GM23338 (cell line): ENCODE data around the gene FGFRL1. TPM values are rescaled to one million over a fixed set of nuclear protein-coding genes. Genes with fewer than 3 reads are reported as not detected.

Experiments used
- ATAC-seq: fragments of 200-7000 bp; cut with Tn5 transposase; 3 replicates; pipeline ENCODE4 v1.9.1; 2020
- DNase-seq: peaks from one replicate; pipeline ENCODE4 v3.0.0-alpha.2; 2015; ENCODE audit warnings: low spot score
- H2AFZ ChIP-seq: fragments of 200-600 bp; sonication (generic); 2 replicates; pipeline ENCODE4 v1.8.0; 2016; ENCODE audit warnings: antibody characterized with exemption, mild to moderate bottlenecking, moderate library complexity
- H3F3A ChIP-seq: fragments of 200-600 bp; sonication (generic); replicated peaks from 2 replicates; pipeline ENCODE4 v1.8.0; 2017; ENCODE audit warnings: antibody characterized with exemption, mixed run types, low read depth
- H3K27ac ChIP-seq: fragments of 200-600 bp; sonication (generic); 2 replicates; pipeline ENCODE4 v1.6.1; 2016; ENCODE audit warnings: low read depth
- H3K27me3 ChIP-seq: fragments of 200-600 bp; sonication (generic); 2 replicates; pipeline ENCODE4 v1.8.0; 2016; ENCODE audit warnings: mild to moderate bottlenecking, mixed run types, moderate library complexity; ENCODE audit not compliant: insufficient read depth
- H3K36me3 ChIP-seq: fragments of 200-600 bp; sonication (generic); 2 replicates; pipeline ENCODE4 v1.8.0; 2016; ENCODE audit warnings: mild to moderate bottlenecking; ENCODE audit not compliant: insufficient read depth
- H3K4me1 ChIP-seq: fragments of 200-600 bp; sonication (generic); 2 replicates; pipeline ENCODE4 v1.8.0; 2016; ENCODE audit warnings: mild to moderate bottlenecking, moderate library complexity; ENCODE audit not compliant: insufficient read depth
- H3K4me2 ChIP-seq: fragments of 200-600 bp; sonication (generic); 2 replicates; pipeline ENCODE4 v1.7.1; 2017; ENCODE audit warnings: mixed run types
- H3K4me3 ChIP-seq: fragments of 200-600 bp; sonication (generic); 2 replicates; pipeline ENCODE4 v1.6.1; 2016; ENCODE audit warnings: mixed run types
- H3K79me2 ChIP-seq: fragments of 200-600 bp; sonication (generic); replicated peaks from 2 replicates; pipeline ENCODE4 v1.8.0; 2017; ENCODE audit warnings: mild to moderate bottlenecking; ENCODE audit not compliant: insufficient read depth
- H3K9me2 ChIP-seq: fragments of 200-600 bp; sonication (generic); 2 replicates; pipeline ENCODE4 v1.8.0; 2017; ENCODE audit not compliant: insufficient read depth
- H4K20me1 ChIP-seq: fragments of 200-600 bp; sonication (generic); replicated peaks from 2 replicates; pipeline ENCODE4 v1.8.0; 2017; ENCODE audit warnings: mild to moderate bottlenecking; ENCODE audit not compliant: insufficient read depth
- H3K27ac Mint-ChIP-seq: 2 replicates; pipeline ENCODE4 v1.8.0; 2020; ENCODE audit warnings: inconsistent platforms, mild to moderate bottlenecking, moderate library complexity, mixed read lengths
- H3K27me3 Mint-ChIP-seq: 3 replicates; pipeline ENCODE4 v1.8.0; 2022; ENCODE audit warnings: low read depth, mild to moderate bottlenecking, moderate library complexity, mixed read lengths, inconsistent platforms; ENCODE audit not compliant: insufficient read depth, poor library complexity
- H3K36me3 Mint-ChIP-seq: 3 replicates; pipeline ENCODE4 v1.8.0; 2021; ENCODE audit warnings: low read depth, mild to moderate bottlenecking, inconsistent platforms, moderate library complexity, mixed read lengths
- H3K4me1 Mint-ChIP-seq: 3 replicates; pipeline ENCODE4 v1.8.0; 2020; ENCODE audit warnings: mild to moderate bottlenecking, inconsistent platforms, mixed read lengths
- H3K4me3 Mint-ChIP-seq: 3 replicates; pipeline ENCODE4 v1.8.0; 2021; ENCODE audit warnings: moderate library complexity, mild to moderate bottlenecking, inconsistent platforms, mixed read lengths
- H3K9me3 Mint-ChIP-seq: 3 replicates; pipeline ENCODE4 v1.8.0; 2020; ENCODE audit warnings: moderate library complexity, mild to moderate bottlenecking, inconsistent platforms, mixed read lengths
- CREB1 ChIP-seq: fragments of 250-450 bp; sonication (Bioruptor Pico); IDR thresholded peaks from 2 replicates; pipeline ENCODE4 v1.5.0; 2020; ENCODE audit warnings: low read depth, mild to moderate bottlenecking, moderate library complexity
- EZH2phosphoT487 ChIP-seq: fragments of 200-600 bp; sonication (generic); IDR thresholded peaks from one replicate; pipeline ENCODE4 v1.8.1; 2018; ENCODE audit warnings: antibody characterized with exemption; ENCODE audit not compliant: unreplicated experiment
- JUNB ChIP-seq: IDR thresholded peaks from one replicate; pipeline ENCODE4 v1.6.1; 2016; ENCODE audit warnings: antibody characterized with exemption; ENCODE audit not compliant: unreplicated experiment
- POLR2AphosphoS5 ChIP-seq: IDR thresholded peaks from 2 replicates; pipeline ENCODE4 v1.6.1; 2016; ENCODE audit warnings: antibody characterized with exemption, low read depth
- STAT1 ChIP-seq: IDR thresholded peaks from one replicate; pipeline ENCODE4 v1.6.1; 2016; ENCODE audit warnings: antibody characterized with exemption; ENCODE audit not compliant: unreplicated experiment
- ZNF114 ChIP-seq: fragments of 250-450 bp; sonication (Bioruptor Pico); IDR thresholded peaks from 2 replicates; pipeline ENCODE4 v1.5.0; 2020; ENCODE audit warnings: mild to moderate bottlenecking, moderate library complexity
- ZNF331 ChIP-seq: fragments of 250-450 bp; sonication (Bioruptor Pico); IDR thresholded peaks from 2 replicates; pipeline ENCODE4 v1.5.0; 2020; ENCODE audit warnings: low read depth, mild to moderate bottlenecking, moderate library complexity
- polyA plus RNA-seq: library from polyadenylated mRNA; unstranded; fragments of >200 nt; fragmentation: Nextera tagmentation; extraction: Ambion mirVana; gene quantifications from 2 replicates; pipeline ENCODE4 v1.2.1, GENCODE V29; 2016
- total RNA-seq: library from RNA; depleted of rRNA; stranded (reverse); fragments of >200 nt; shearing (Covaris generic); gene quantifications from 2 replicates; pipeline ENCODE4 v1.2.3, GENCODE V29; 2014
- TF ChIP-seq, protein P1 (sequence below): IDR thresholded peaks from one replicate; pipeline ENCODE4 v1.6.1; 2018; ENCODE audit warnings: antibody characterized with exemption; ENCODE audit not compliant: unreplicated experiment
- TF ChIP-seq, protein P2 (sequence below), 2 experiments: fragments of 200-600 bp in 1 of 2; sonication (generic) in 1 of 2; conservative IDR thresholded peaks; 2 replicates each; pipeline versions ENCODE4 v1.5.1 to v1.6.1; 2016 to 2017; ENCODE audit warnings: antibody characterized with exemption in 2 of 2, low read depth in 2 of 2, mild to moderate bottlenecking in 2 of 2, moderate library complexity in 1 of 2

Gene FGFRL1
- total and polyA plus RNA-seq, 2 experiments from 2014 or later, result 7.0 to 35.8 TPM

DNA sequence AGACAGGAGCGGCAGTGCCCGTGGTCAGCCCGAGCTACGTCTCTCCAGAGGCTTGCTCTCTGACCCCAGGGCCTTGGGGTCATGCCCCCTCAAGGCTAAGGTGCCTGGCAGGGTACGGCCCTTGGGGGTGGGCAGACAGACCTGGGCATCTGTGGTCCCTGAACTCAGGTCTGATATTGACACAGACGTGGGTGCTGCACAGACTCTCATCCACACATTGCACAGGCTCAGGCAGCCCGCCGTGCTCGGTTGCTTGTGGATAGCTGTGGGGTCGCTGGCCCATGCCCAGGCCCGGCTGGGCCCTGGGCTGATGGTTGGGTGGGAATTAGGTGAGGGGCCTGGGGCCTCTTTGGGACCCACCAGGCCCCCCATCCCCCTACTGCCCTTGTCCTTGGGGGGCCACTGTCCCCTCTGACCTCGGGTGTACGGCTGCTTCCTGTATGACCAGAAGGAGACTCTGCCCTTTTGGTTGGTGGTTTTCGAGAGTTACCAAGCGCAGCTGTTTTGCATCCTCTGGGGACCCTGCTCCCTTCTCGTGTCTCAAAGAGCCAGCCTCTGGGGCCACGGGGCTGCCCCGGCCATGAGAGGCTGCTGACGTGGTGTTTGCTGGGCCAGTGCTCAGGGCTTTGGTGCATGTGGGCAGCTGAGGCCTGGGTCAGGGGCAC, 10.1 kb downstream of the FGFRL1 start:
- Histone ChIP-seq H3F3A (no peaks in the 10 kb centered on the region), H3K9me2 (no peaks in the 10 kb centered on the region), H3K27me3 (no peaks in the 10 kb centered on the region), H3K4me3 (no peak overlapping the region), H3K36me3 (no peaks in the 10 kb centered on the region; the same call in 1 of the 2 replicates), H2AFZ (no peak overlapping the region), H3K79me2 (no peaks in the 10 kb centered on the region), H4K20me1 (no peaks in the 10 kb centered on the region; the same call in 1 of the 2 replicates), H3K27ac (no peak overlapping the region), H3K4me2 (no peak overlapping the region), H3K4me1 (no peaks in the 10 kb centered on the region)
- H3K27ac Mint-ChIP-seq, result no peak overlapping the region
- peaks cover 6% of the 10 kb centered on the region for H3K27me3 Mint-ChIP-seq
- H3K9me3 Mint-ChIP-seq, result no peaks in the 10 kb centered on the region; the same call in 2 of the 3 replicates
- DNase-seq (no peak), ATAC-seq (no peak)
- H3K36me3 Mint-ChIP-seq, result peaks cover 13% of the 10 kb centered on the region
- TF ChIP-seq POLR2AphosphoS5 (no peak), ZNF331 (CRISPR knock-in tag) (no peak), STAT1 (no peak), EZH2phosphoT487 (no peak), JUNB (no peak), ZNF114 (CRISPR knock-in tag) (no peak), CREB1 (CRISPR knock-in tag) (no peak)
- TF ChIP-seq, protein P1, sequence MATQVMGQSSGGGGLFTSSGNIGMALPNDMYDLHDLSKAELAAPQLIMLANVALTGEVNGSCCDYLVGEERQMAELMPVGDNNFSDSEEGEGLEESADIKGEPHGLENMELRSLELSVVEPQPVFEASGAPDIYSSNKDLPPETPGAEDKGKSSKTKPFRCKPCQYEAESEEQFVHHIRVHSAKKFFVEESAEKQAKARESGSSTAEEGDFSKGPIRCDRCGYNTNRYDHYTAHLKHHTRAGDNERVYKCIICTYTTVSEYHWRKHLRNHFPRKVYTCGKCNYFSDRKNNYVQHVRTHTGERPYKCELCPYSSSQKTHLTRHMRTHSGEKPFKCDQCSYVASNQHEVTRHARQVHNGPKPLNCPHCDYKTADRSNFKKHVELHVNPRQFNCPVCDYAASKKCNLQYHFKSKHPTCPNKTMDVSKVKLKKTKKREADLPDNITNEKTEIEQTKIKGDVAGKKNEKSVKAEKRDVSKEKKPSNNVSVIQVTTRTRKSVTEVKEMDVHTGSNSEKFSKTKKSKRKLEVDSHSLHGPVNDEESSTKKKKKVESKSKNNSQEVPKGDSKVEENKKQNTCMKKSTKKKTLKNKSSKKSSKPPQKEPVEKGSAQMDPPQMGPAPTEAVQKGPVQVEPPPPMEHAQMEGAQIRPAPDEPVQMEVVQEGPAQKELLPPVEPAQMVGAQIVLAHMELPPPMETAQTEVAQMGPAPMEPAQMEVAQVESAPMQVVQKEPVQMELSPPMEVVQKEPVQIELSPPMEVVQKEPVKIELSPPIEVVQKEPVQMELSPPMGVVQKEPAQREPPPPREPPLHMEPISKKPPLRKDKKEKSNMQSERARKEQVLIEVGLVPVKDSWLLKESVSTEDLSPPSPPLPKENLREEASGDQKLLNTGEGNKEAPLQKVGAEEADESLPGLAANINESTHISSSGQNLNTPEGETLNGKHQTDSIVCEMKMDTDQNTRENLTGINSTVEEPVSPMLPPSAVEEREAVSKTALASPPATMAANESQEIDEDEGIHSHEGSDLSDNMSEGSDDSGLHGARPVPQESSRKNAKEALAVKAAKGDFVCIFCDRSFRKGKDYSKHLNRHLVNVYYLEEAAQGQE, result no peak
- TF ChIP-seq, protein P2, sequence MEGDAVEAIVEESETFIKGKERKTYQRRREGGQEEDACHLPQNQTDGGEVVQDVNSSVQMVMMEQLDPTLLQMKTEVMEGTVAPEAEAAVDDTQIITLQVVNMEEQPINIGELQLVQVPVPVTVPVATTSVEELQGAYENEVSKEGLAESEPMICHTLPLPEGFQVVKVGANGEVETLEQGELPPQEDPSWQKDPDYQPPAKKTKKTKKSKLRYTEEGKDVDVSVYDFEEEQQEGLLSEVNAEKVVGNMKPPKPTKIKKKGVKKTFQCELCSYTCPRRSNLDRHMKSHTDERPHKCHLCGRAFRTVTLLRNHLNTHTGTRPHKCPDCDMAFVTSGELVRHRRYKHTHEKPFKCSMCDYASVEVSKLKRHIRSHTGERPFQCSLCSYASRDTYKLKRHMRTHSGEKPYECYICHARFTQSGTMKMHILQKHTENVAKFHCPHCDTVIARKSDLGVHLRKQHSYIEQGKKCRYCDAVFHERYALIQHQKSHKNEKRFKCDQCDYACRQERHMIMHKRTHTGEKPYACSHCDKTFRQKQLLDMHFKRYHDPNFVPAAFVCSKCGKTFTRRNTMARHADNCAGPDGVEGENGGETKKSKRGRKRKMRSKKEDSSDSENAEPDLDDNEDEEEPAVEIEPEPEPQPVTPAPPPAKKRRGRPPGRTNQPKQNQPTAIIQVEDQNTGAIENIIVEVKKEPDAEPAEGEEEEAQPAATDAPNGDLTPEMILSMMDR (conservative IDR thresholded peaks at IDR 0.05; ENCODE audit: low read depth in 2 of 2), result no peak
- no peak overlapping the region for H3K4me3 Mint-ChIP-seq
- peaks cover 4% of the 10 kb centered on the region; the same call in 2 of the 3 replicates for H3K4me1 Mint-ChIP-seq
